Measurements from ENCODE around the gene SLK. TPM values are rescaled to one million over a fixed set of nuclear protein-coding genes. Genes with fewer than 3 reads are reported as not detected.

SLK gene
- total and polyA plus RNA-seq, 7 donors = 15.5 to 48.6 (median 36.6) TPM

DNA sequence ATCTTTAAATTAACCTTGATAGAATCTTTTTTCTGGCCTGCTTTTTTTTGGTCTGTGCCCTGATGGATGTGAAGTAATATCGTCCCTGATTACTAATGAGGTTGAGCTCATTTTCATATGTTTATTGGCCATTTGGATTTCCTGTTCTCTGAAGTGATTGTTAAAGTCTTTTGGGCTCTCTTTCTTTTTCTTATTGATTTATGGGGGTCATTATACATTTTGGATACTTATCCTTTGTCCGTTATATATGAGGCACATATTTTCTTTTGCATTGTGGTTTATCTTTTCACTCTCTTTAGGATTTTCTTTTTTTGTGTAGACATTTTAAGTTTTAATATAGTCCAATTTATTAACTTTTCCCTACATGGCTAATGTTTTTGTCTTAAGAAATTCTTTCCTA, 12.6 kb downstream of the SLK start:
- no peaks in the 10 kb centered on the region for H3K27me3 ChIP-seq (ENCODE audit: insufficient read depth in 3 of 3, low read length in 2 of 3)
- TF ChIP-seq, protein P1, sequence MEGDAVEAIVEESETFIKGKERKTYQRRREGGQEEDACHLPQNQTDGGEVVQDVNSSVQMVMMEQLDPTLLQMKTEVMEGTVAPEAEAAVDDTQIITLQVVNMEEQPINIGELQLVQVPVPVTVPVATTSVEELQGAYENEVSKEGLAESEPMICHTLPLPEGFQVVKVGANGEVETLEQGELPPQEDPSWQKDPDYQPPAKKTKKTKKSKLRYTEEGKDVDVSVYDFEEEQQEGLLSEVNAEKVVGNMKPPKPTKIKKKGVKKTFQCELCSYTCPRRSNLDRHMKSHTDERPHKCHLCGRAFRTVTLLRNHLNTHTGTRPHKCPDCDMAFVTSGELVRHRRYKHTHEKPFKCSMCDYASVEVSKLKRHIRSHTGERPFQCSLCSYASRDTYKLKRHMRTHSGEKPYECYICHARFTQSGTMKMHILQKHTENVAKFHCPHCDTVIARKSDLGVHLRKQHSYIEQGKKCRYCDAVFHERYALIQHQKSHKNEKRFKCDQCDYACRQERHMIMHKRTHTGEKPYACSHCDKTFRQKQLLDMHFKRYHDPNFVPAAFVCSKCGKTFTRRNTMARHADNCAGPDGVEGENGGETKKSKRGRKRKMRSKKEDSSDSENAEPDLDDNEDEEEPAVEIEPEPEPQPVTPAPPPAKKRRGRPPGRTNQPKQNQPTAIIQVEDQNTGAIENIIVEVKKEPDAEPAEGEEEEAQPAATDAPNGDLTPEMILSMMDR (IDR thresholded peaks at IDR 0.05) = no peak
- H3K9me3 ChIP-seq = no peaks in the 10 kb centered on the region
- ATAC-seq (no peak), DNase-seq (no peak)
- H3K4me1 ChIP-seq = peaks cover 46% of the 10 kb centered on the region
- H3K27ac ChIP-seq = no peak overlapping the region
- intact Hi-C loops (cut with DNase I) = no loop called here
- WGBS, 3 donors = 73 to 81% (median 78%) methylated on average over 2 of the region's 2 CpGs
- no peak overlapping the region for H3K4me3 ChIP-seq
- H3K36me3 ChIP-seq (ENCODE audit: insufficient read depth in 1 of 2, low read depth in 1 of 2) = no peaks in the 10 kb centered on the region

DNA sequence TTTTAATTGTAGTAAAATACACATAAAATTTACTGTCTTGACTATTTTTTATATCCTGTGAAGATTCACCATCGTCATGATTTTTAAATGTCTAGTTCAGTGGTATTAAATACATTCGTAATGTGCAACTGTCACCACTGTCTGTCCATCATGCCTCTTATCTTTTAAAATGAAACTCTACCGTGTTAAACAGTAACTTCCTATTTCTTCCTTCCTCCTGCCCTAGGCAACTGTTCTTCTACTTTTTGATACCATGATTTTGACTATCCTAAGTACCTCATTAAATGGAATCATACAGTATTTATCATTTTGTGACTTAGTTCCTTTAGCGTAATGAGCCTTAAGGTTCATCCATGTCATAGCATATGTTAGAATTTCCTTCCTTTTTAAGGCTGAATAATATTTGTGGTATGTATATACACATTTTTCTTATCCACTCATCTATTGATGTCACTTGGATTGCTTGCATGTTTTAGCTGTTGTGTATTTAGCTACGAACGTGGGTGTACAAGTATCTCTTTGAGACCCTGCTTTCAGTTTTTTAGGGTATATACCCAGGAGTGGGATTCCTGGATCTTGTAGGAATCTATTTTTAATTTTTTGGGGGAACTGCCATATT, 13.5 kb downstream of the SLK start:
- no peak overlapping the region for H3K4me3 ChIP-seq
- intact Hi-C loops (cut with DNase I) = no loop called here
- WGBS, 3 donors = 86 to 94% (median 91%) methylated on average over 6 of the region's 6 CpGs
- DNase-seq (no peak), ATAC-seq (no peak)
- TF ChIP-seq, protein P1 (IDR thresholded peaks at IDR 0.05) = no peak
- H3K36me3 ChIP-seq (ENCODE audit: insufficient read depth in 1 of 2, low read depth in 1 of 2) = no peaks in the 10 kb centered on the region
- no peaks in the 10 kb centered on the region for H3K27me3 ChIP-seq (ENCODE audit: insufficient read depth in 3 of 3, low read length in 2 of 3)
- peaks cover 40% of the 10 kb centered on the region for H3K4me1 ChIP-seq
- no peak overlapping the region for H3K27ac ChIP-seq
- H3K9me3 ChIP-seq = no peaks in the 10 kb centered on the region

DNA sequence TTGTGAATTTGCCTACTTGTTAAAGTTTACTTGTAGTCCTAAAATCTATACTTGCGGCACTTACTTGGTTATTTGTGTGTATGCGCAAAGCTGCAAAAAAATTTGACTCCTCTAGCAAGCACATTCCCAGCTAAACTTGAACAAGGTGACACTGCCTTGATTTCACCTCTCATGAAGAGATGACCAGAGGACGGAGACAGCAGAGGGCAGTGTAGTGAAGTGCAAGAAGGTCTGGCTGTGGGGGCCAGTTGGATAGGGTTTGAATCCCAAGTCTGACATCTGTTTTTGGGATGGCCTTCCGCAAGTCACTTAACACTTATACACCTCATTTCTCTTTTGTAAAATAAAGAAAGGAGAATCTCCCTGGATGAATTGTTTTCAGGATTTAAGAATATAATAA, 15.7 kb downstream of the SLK start:
- peak in 2 of 4 donors; percentile 60 to 65 for ATAC-seq
- intact Hi-C loops (cut with DNase I) = no loop called here
- Histone ChIP-seq H3K27ac (no peak overlapping the region), H3K36me3 (ENCODE audit: insufficient read depth in 1 of 2, low read depth in 1 of 2) (no peaks in the 10 kb centered on the region), H3K4me3 (no peak overlapping the region), H3K4me1 (peaks cover 28% of the 10 kb centered on the region), H3K27me3 (ENCODE audit: insufficient read depth in 3 of 3, low read length in 2 of 3) (no peaks in the 10 kb centered on the region), H3K9me3 (no peaks in the 10 kb centered on the region)
- no peak for DNase-seq
- 94 to 95% (median 95%) methylated on average over 4 of the region's 4 CpGs for WGBS, 3 donors
- TF ChIP-seq, protein P1 (IDR thresholded peaks at IDR 0.05) = peak; percentile 11

DNA sequence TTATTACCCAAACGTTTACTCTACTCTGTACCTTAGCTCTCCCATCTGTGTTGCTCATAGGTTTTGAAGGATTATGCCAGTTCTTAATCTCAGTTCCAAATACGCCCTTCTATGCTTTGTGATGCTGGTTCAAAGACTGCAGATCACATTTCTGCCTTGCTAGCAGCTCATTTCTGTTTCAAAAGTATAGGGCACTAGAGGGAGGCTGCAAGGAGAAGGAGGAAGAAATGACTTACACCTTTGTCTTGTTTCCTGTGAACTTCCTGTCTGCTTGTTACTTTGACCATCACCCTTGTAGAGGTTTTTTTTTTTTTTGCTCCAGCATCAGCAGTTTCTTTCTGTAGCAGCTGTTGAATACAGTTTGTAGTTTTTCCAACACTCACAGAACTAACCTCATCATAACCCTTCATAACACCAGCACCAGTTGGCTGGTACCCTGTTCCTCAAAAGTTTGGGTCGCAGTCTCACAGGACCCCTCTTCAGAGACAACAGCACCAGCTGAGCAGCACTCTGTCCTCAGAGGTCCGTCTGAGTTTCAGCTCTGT, 16.5 kb downstream of the SLK start:
- no peak overlapping the region for H3K4me3 ChIP-seq
- H3K36me3 ChIP-seq (ENCODE audit: insufficient read depth in 1 of 2, low read depth in 1 of 2) = no peaks in the 10 kb centered on the region
- H3K9me3 ChIP-seq = no peaks in the 10 kb centered on the region
- WGBS, 3 donors = 25 to 39% (median 25%) methylated on average over 4 of the region's 4 CpGs
- ATAC-seq (peak in 3 of 4 donors; percentile 24 to 56 (median 25)), DNase-seq (no peak)
- intact Hi-C loops (cut with DNase I) = no loop called here
- no peak overlapping the region for H3K27ac ChIP-seq
- H3K27me3 ChIP-seq (ENCODE audit: insufficient read depth in 3 of 3, low read length in 2 of 3) = no peaks in the 10 kb centered on the region
- H3K4me1 ChIP-seq = peaks cover 29% of the 10 kb centered on the region
- TF ChIP-seq, protein P1 (IDR thresholded peaks at IDR 0.05) = no peak

DNA sequence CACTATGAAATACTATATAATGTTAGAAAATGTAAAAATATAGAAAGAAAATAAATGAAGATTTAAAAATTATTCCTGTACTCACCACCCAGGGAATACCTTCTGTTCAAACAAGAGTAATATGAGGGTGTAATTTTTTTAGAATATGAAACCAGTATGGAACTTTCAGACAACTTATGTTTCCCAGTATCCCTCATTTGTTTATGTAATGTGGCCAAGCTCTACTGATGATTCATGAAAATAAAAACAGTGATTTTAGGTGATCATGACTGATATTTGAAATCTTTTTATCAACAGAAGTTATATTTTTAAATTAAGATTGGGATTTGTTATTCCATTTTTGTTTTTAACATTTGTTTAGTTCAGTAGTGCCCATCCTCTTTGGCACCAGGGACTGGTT, 18.8 kb downstream of the SLK start:
- peaks cover 27% of the 10 kb centered on the region for H3K4me1 ChIP-seq
- no peak for ATAC-seq

More for the DNA sequence above, 18.8 kb downstream of the SLK start:
- Histone ChIP-seq H3K27ac (no peak overlapping the region), H3K27me3 (ENCODE audit: insufficient read depth in 3 of 3, low read length in 2 of 3) (no peaks in the 10 kb centered on the region), H3K36me3 (ENCODE audit: insufficient read depth in 1 of 2, low read depth in 1 of 2) (peaks cover 0 to 2% of the 10 kb centered on the region in 2 donors), H3K4me3 (no peak overlapping the region), H3K9me3 (no peaks in the 10 kb centered on the region)
- intact Hi-C loops (cut with DNase I) = no loop called here
- DNase-seq = no peak
- TF ChIP-seq, protein P1 (IDR thresholded peaks at IDR 0.05) = no peak

All from psoas muscle (tissue), 8 donors.